GM23248 (cell line): ENCODE data around the gene TMEM178B. TPM values are rescaled to one million over a fixed set of nuclear protein-coding genes. Genes with fewer than 3 reads are reported as not detected.

Source experiments
- DNase-seq: peaks from one replicate; pipeline ENCODE4 v3.0.0-alpha.2; 2015
- H2AFZ ChIP-seq: fragments of 200-600 bp; sonication (generic); 2 replicates; pipeline ENCODE4 v1.6.1; 2016; ENCODE audit warnings: antibody characterized with exemption
- H3F3A ChIP-seq: fragments of 200-600 bp; sonication (generic); 2 replicates; pipeline ENCODE4 v1.6.1; 2016; ENCODE audit warnings: mild to moderate bottlenecking, antibody characterized with exemption, mixed run types; ENCODE audit not compliant: insufficient read depth
- H3K27ac ChIP-seq: fragments of 200-600 bp; sonication (generic); 2 replicates; pipeline ENCODE4 v1.5.1; 2016; ENCODE audit warnings: mild to moderate bottlenecking
- H3K27me3 ChIP-seq: fragments of 200-600 bp; sonication (generic); replicated peaks from 2 replicates; pipeline ENCODE4 v1.6.1; 2016; ENCODE audit warnings: mild to moderate bottlenecking; ENCODE audit not compliant: insufficient read depth
- H3K36me3 ChIP-seq: fragments of 200-600 bp; sonication (generic); 2 replicates; pipeline ENCODE4 v1.6.1; 2016; ENCODE audit warnings: low read depth, mild to moderate bottlenecking
- H3K4me1 ChIP-seq: fragments of 200-600 bp; sonication (generic); 2 replicates; pipeline ENCODE4 v1.6.1; 2016; ENCODE audit warnings: mild to moderate bottlenecking; ENCODE audit not compliant: insufficient read depth
- H3K4me2 ChIP-seq: fragments of 200-600 bp; sonication (generic); one replicate; pipeline ENCODE4 v1.6.1; 2016; ENCODE audit warnings: mild to moderate bottlenecking; ENCODE audit not compliant: unreplicated experiment
- H3K4me3 ChIP-seq: fragments of 200-600 bp; sonication (generic); 2 replicates; pipeline ENCODE4 v1.5.1; 2016; ENCODE audit warnings: mild to moderate bottlenecking
- H3K79me2 ChIP-seq: fragments of 200-600 bp; sonication (generic); 2 replicates; pipeline ENCODE4 v1.6.1; 2016; ENCODE audit warnings: mild to moderate bottlenecking; ENCODE audit not compliant: insufficient read depth
- H3K9ac ChIP-seq: fragments of 200-600 bp; sonication (generic); 2 replicates; pipeline ENCODE4 v1.6.1; 2016; ENCODE audit warnings: mild to moderate bottlenecking
- H3K9me2 ChIP-seq: fragments of 200-600 bp; sonication (generic); 2 replicates; pipeline ENCODE4 v1.6.1; 2016; ENCODE audit warnings: mixed run types, mild to moderate bottlenecking, moderate library complexity; ENCODE audit not compliant: insufficient read depth
- H3K9me3 ChIP-seq: fragments of 200-600 bp; sonication (generic); one replicate; pipeline ENCODE4 v1.6.1; 2017; ENCODE audit warnings: low read depth
- H4K20me1 ChIP-seq: fragments of 200-600 bp; sonication (generic); 2 replicates; pipeline ENCODE4 v1.6.0; 2016; ENCODE audit not compliant: insufficient read depth
- EZH2 ChIP-seq: fragments of 200-600 bp; sonication (generic); IDR thresholded peaks from 2 replicates; pipeline ENCODE4 v1.6.1; 2018; ENCODE audit warnings: antibody characterized with exemption, mild to moderate bottlenecking; ENCODE audit not compliant: insufficient read depth, poor library complexity, severe bottlenecking
- EZH2phosphoT487 ChIP-seq: fragments of 200-600 bp; sonication (generic); IDR thresholded peaks from 2 replicates; pipeline ENCODE4 v1.6.1; 2018; ENCODE audit warnings: antibody characterized with exemption, moderate library complexity, mild to moderate bottlenecking, low read depth; ENCODE audit not compliant: insufficient read depth
- WGBS, 2 experiments: methylation state at CpG; one replicate each; pipeline ENCODE4 v1.1.6; 2015 to 2017; ENCODE audit warnings: low lambda C conversion rate in 2 of 2, low coverage in 1 of 2; ENCODE audit errors: missing lambda C conversion rate in 2 of 2; 5-methylcytosine and 5-hydroxymethylcytosine counted together
- in situ Hi-C: fragments of 300-500 bp; cut with MboI; formaldehyde crosslinking; loops from 2 replicates; pipeline ENCODE4 v1.15.0; 2020
- polyA plus RNA-seq: library from polyadenylated mRNA; unstranded; fragments of >200 nt; fragmentation: Nextera tagmentation; extraction: Ambion mirVana; gene quantifications from 2 replicates; pipeline ENCODE4 v1.2.1, GENCODE V29; 2016
- total RNA-seq: library from RNA; depleted of rRNA; stranded (reverse); fragments of >200 nt; shearing (Covaris generic); gene quantifications from 2 replicates; pipeline ENCODE4 v1.2.3, GENCODE V29; 2014

TMEM178B gene
- total and polyA plus RNA-seq, 2 experiments from 2014 or later: 0.05 to 0.22 TPM

GRCh38 chr7:141262101-141263090 lies 188.5 kb downstream of the TMEM178B start:
- H3K79me2 ChIP-seq: no peaks in the 10 kb centered on the region
- no peaks in the 10 kb centered on the region for H3K9me3 ChIP-seq
- in situ Hi-C loops: no loop called here
- H3F3A ChIP-seq: no peaks in the 10 kb centered on the region
- H3K4me2 ChIP-seq: no peak overlapping the region
- H3K9ac ChIP-seq: no peak overlapping the region
- no peaks in the 10 kb centered on the region for H4K20me1 ChIP-seq
- H3K4me1 ChIP-seq: no peaks in the 10 kb centered on the region
- no peaks in the 10 kb centered on the region for H3K27me3 ChIP-seq
- H3K27ac ChIP-seq: no peak overlapping the region
- 15 to 24% methylated on average over 5 of the region's 5 CpGs for WGBS, 2 experiments
- H2AFZ ChIP-seq: no peak overlapping the region
- TF ChIP-seq EZH2phosphoT487 (no peak), EZH2 (no peak)
- no peaks in the 10 kb centered on the region for H3K36me3 ChIP-seq
- peak; percentile 26 for DNase-seq
- H3K9me2 ChIP-seq: no peaks in the 10 kb centered on the region
- no peak overlapping the region for H3K4me3 ChIP-seq

GRCh38 chr7:141263508-141263907 lies 189.6 kb downstream of the TMEM178B start:
- no peak for TF ChIP-seq EZH2phosphoT487
- TF ChIP-seq EZH2: no peak
- Histone ChIP-seq H3K27me3 (no peaks in the 10 kb centered on the region), H3K79me2 (no peaks in the 10 kb centered on the region), H3K4me2 (no peak overlapping the region), H3F3A (no peaks in the 10 kb centered on the region), H4K20me1 (no peaks in the 10 kb centered on the region), H3K9ac (no peak overlapping the region), H3K4me3 (no peak overlapping the region), H3K4me1 (no peaks in the 10 kb centered on the region), H3K9me2 (no peaks in the 10 kb centered on the region), H2AFZ (no peak overlapping the region), H3K27ac (no peak overlapping the region), H3K36me3 (no peaks in the 10 kb centered on the region), H3K9me3 (no peaks in the 10 kb centered on the region)
- DNase-seq: no peak
- in situ Hi-C loops: no loop called here
- 12 to 18% methylated on average over 2 of the region's 2 CpGs for WGBS, 2 experiments

GRCh38 chr7:141263983-141264382 lies 190.1 kb downstream of the TMEM178B start:
- Histone ChIP-seq H3K36me3 (no peaks in the 10 kb centered on the region), H3K79me2 (no peaks in the 10 kb centered on the region), H3K9me3 (no peaks in the 10 kb centered on the region), H3K9me2 (no peaks in the 10 kb centered on the region), H4K20me1 (no peaks in the 10 kb centered on the region), H3K9ac (no peak overlapping the region), H3K27me3 (no peaks in the 10 kb centered on the region), H3K4me1 (no peaks in the 10 kb centered on the region), H3K4me2 (no peak overlapping the region), H3F3A (no peaks in the 10 kb centered on the region), H3K4me3 (no peak overlapping the region), H3K27ac (no peak overlapping the region), H2AFZ (no peak overlapping the region)
- TF ChIP-seq EZH2phosphoT487: no peak
- no peak for TF ChIP-seq EZH2
- in situ Hi-C loops: no loop called here
- WGBS, 2 experiments: 6 to 8% methylated on average over 2 of the region's 2 CpGs
- no peak for DNase-seq

- Histone ChIP-seq H4K20me1 (no peaks in the 10 kb centered on the region), H3K4me2 (no peak overlapping the region), H3K4me3 (no peak overlapping the region), H3K9me3 (no peaks in the 10 kb centered on the region), H3K4me1 (no peaks in the 10 kb centered on the region), H3F3A (no peaks in the 10 kb centered on the region), H3K27ac (no peak overlapping the region), H2AFZ (no peak overlapping the region), H3K27me3 (no peaks in the 10 kb centered on the region), H3K9ac (no peak overlapping the region), H3K36me3 (no peaks in the 10 kb centered on the region), H3K9me2 (no peaks in the 10 kb centered on the region), H3K79me2 (no peaks in the 10 kb centered on the region)
- TF ChIP-seq EZH2phosphoT487 (no peak), EZH2 (no peak)
- no peak for DNase-seq
- in situ Hi-C loops: no loop called here
- 22 to 31% methylated on average over 2 of the region's 2 CpGs for WGBS, 2 experiments
These were observed 190.6 kb downstream of the TMEM178B start for GRCh38 chr7:141264511-141264910.
